H9 (cell line): ENCODE measurements around the gene AFF2. TPM values are rescaled to one million over a fixed set of nuclear protein-coding genes. Genes with fewer than 3 reads are reported as not detected.

Experiments
- DNase-seq: peaks from one replicate; pipeline ENCODE4 v3.0.0-alpha.2; 2017
- H2AFZ ChIP-seq: one replicate; pipeline ENCODE4 v1.6.1; 2013; ENCODE audit warnings: mild to moderate bottlenecking, low read length, control low read depth, moderate library complexity
- H2AK5ac ChIP-seq: 2 replicates; pipeline ENCODE4 v1.6.1; 2013; ENCODE audit warnings: low read length, control low read depth, mixed read lengths; ENCODE audit not compliant: insufficient read length
- H2BK120ac ChIP-seq: one replicate; pipeline ENCODE4 v1.6.1; 2013; ENCODE audit warnings: low read depth, mild to moderate bottlenecking, low read length, control low read depth, inconsistent platforms; ENCODE audit not compliant: poor library complexity, severe bottlenecking
- H2BK12ac ChIP-seq: 2 replicates; pipeline ENCODE4 v1.6.1; 2013; ENCODE audit warnings: low read length, control low read depth, mixed read lengths, low read depth; ENCODE audit not compliant: insufficient read length
- H2BK15ac ChIP-seq: 2 replicates; pipeline ENCODE4 v1.6.1; 2013; ENCODE audit warnings: low read depth, low read length, control low read depth
- H2BK20ac ChIP-seq: one replicate; pipeline ENCODE4 v1.6.1; 2013; ENCODE audit warnings: low read depth, mild to moderate bottlenecking, low read length, control low read depth, inconsistent platforms; ENCODE audit not compliant: poor library complexity, severe bottlenecking
- H2BK5ac ChIP-seq: 2 replicates; pipeline ENCODE4 v1.6.1; 2013; ENCODE audit warnings: low read length, control low read depth, mixed read lengths; ENCODE audit not compliant: insufficient read length
- H3K14ac ChIP-seq: 2 replicates; pipeline ENCODE4 v1.6.1; 2013; ENCODE audit warnings: low read length, control low read depth; ENCODE audit not compliant: insufficient read depth
- H3K18ac ChIP-seq: 2 replicates; pipeline ENCODE4 v1.6.1; 2013; ENCODE audit warnings: low read depth, mild to moderate bottlenecking, mixed read lengths, low read length, control low read depth; ENCODE audit not compliant: insufficient read length
- H3K23ac ChIP-seq: 2 replicates; pipeline ENCODE4 v1.6.1; 2013; ENCODE audit warnings: low read length, control low read depth, mixed read lengths, low read depth; ENCODE audit not compliant: insufficient read length
- H3K23me2 ChIP-seq: 2 replicates; pipeline ENCODE4 v1.6.1; 2013; ENCODE audit warnings: low read depth, mild to moderate bottlenecking, mixed read lengths, low read length, control low read depth; ENCODE audit not compliant: insufficient read length, poor library complexity, severe bottlenecking
- H3K27ac ChIP-seq: 2 replicates; pipeline ENCODE4 v1.5.1; 2013; ENCODE audit warnings: low read length, control low read depth, mixed read lengths, low read depth; ENCODE audit not compliant: insufficient read length
- H3K27me3 ChIP-seq: 2 replicates; pipeline ENCODE4 v1.6.1; 2013; ENCODE audit warnings: low read length, control low read depth, inconsistent platforms; ENCODE audit not compliant: insufficient read depth
- H3K4ac ChIP-seq: 2 replicates; pipeline ENCODE4 v1.6.1; 2013; ENCODE audit warnings: low read depth, mild to moderate bottlenecking, control low read depth, inconsistent platforms, low read length, moderate library complexity
- H3K4me1 ChIP-seq: 2 replicates; pipeline ENCODE4 v1.6.1; 2013; ENCODE audit warnings: low read length, control low read depth, inconsistent platforms; ENCODE audit not compliant: insufficient read depth
- H3K4me2 ChIP-seq: 2 replicates; pipeline ENCODE4 v1.6.1; 2013; ENCODE audit warnings: low read length, control low read depth, mixed read lengths; ENCODE audit not compliant: insufficient read length, insufficient read depth
- H3K56ac ChIP-seq: 2 replicates; pipeline ENCODE4 v1.6.1; 2013; ENCODE audit warnings: low read depth, mild to moderate bottlenecking, mixed read lengths, low read length, control low read depth; ENCODE audit not compliant: insufficient read length
- H3K79me1 ChIP-seq: 2 replicates; pipeline ENCODE4 v1.6.1; 2013; ENCODE audit warnings: low read depth, mild to moderate bottlenecking, moderate library complexity, low read length, control low read depth, inconsistent platforms; ENCODE audit not compliant: insufficient read depth, poor library complexity, severe bottlenecking
- H3K79me2 ChIP-seq: 2 replicates; pipeline ENCODE4 v1.6.1; 2013; ENCODE audit warnings: low read length, control low read depth, inconsistent platforms; ENCODE audit not compliant: insufficient read depth
- H3K9ac ChIP-seq: 2 replicates; pipeline ENCODE4 v1.6.1; 2013; ENCODE audit warnings: low read length, control low read depth, mixed read lengths; ENCODE audit not compliant: insufficient read length; ENCODE audit errors: extremely low read depth
- H3K9me3 ChIP-seq: one replicate; pipeline ENCODE4 v1.6.1; 2013; ENCODE audit warnings: low read depth, low read length, inconsistent platforms; ENCODE audit not compliant: control insufficient read depth
- H3T11ph ChIP-seq: one replicate; pipeline ENCODE4 v1.6.1; 2013; ENCODE audit warnings: mild to moderate bottlenecking, low read length, control low read depth, inconsistent platforms
- H4K20me1 ChIP-seq: one replicate; pipeline ENCODE4 v1.6.1; 2013; ENCODE audit not compliant: control insufficient read depth, insufficient read length, insufficient read depth
- H4K5ac ChIP-seq: 2 replicates; pipeline ENCODE4 v1.6.1; 2013; ENCODE audit warnings: low read depth, mild to moderate bottlenecking, mixed read lengths, low read length, control low read depth; ENCODE audit not compliant: insufficient read length
- H4K8ac ChIP-seq: replicated peaks from 2 replicates; pipeline ENCODE4 v1.6.1; 2013; ENCODE audit warnings: low read length, control low read depth, mixed read lengths, low read depth; ENCODE audit not compliant: insufficient read length
- H4K91ac ChIP-seq: 2 replicates; pipeline ENCODE4 v1.6.1; 2013; ENCODE audit warnings: low read depth, mild to moderate bottlenecking, moderate library complexity, mixed read lengths, low read length, control low read depth; ENCODE audit not compliant: insufficient read length
- H3K27ac Mint-ChIP-seq, 3 experiments: 2 replicates in 2 of 3; 3 replicates in 1 of 3; pipeline ENCODE4 v1.8.0; 2020 to 2021; ENCODE audit warnings: mixed read lengths in 3 of 3, mild to moderate bottlenecking in 1 of 3, moderate library complexity in 1 of 3
- H3K27me3 Mint-ChIP-seq: 2 replicates; pipeline ENCODE4 v1.8.0; 2021; ENCODE audit warnings: low read depth, mild to moderate bottlenecking, moderate library complexity, mixed read lengths
- H3K36me3 Mint-ChIP-seq, 3 experiments: 2 replicates in 2 of 3; 3 replicates in 1 of 3; pipeline ENCODE4 v1.8.0; 2020 to 2021; ENCODE audit warnings: low read depth in 3 of 3, mixed read lengths in 3 of 3; ENCODE audit not compliant: insufficient read depth in 1 of 3
- H3K4me1 Mint-ChIP-seq, 2 experiments: 2 replicates each; pipeline ENCODE4 v1.8.0; 2020; ENCODE audit warnings: mixed read lengths in 2 of 2
- H3K4me3 Mint-ChIP-seq, 2 experiments: 2 replicates in 1 of 2; 3 replicates in 1 of 2; pipeline ENCODE4 v1.8.0; 2020 to 2021; ENCODE audit warnings: mild to moderate bottlenecking in 2 of 2, mixed read lengths in 2 of 2, moderate library complexity in 1 of 2
- H3K9me3 Mint-ChIP-seq, 2 experiments: 2 replicates in 1 of 2; 3 replicates in 1 of 2; pipeline ENCODE4 v1.8.0; 2020; ENCODE audit warnings: mild to moderate bottlenecking in 2 of 2, mixed read lengths in 2 of 2, moderate library complexity in 1 of 2
- WGBS: extraction: QIAGEN DNeasy Blood & Tissue Kit; methylation state at CpG from one replicate; pipeline ENCODE4 v1.1.7; 2013; ENCODE audit warnings: missing lambda C conversion rate, low lambda C conversion rate, mixed read lengths; ENCODE audit not compliant: insufficient read length; ENCODE audit errors: extremely low coverage; 5-methylcytosine and 5-hydroxymethylcytosine counted together
- total RNA-seq: library from RNA; stranded (reverse); gene quantifications from 2 replicates; pipeline ENCODE4 v1.2.1, GENCODE V29; 2021
- TF ChIP-seq, protein P1 (sequence below): fragments of 200-600 bp; sonication (generic); conservative IDR thresholded peaks from 3 replicates; pipeline ENCODE4 v1.8.0; 2021; ENCODE audit warnings: antibody characterized with exemption, mild to moderate bottlenecking

Gene AFF2
- total RNA-seq, 1 experiment from 2014 or later, result 14.6 TPM

DNA sequence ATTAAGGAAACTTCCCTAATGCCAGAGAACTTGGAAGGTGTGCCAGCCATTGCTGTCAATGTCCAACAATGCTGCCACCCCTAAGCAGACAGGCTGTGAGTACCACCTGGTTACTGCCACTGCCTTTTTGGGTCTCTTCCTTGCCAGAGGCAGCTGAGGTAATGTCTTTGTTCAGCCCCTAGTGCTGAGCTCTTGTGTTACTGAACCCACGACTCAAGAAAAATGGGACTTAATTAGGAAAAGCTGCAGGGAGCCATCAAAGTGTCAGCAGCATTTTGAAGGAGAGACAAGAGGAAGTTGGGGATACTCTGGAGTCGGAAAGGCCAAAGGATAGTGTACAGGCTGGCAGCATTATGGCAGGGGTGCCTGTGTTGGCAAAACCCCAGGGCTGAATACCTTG is 283.7 kb downstream of the AFF2 start:
- Histone ChIP-seq H3K56ac (no peak overlapping the region), H3K4me2 (no peak overlapping the region), H3K79me2 (no peaks in the 10 kb centered on the region), H3K18ac (no peak overlapping the region), H3K23ac (no peak overlapping the region), H3K4ac (no peak overlapping the region), H2BK120ac (no peak overlapping the region), H4K8ac (no peak overlapping the region), H3K23me2 (no peaks in the 10 kb centered on the region), H4K5ac (no peak overlapping the region), H3K27ac (no peak overlapping the region), H3T11ph (no peak overlapping the region), H4K20me1 (no peaks in the 10 kb centered on the region), H3K14ac (no peak overlapping the region), H2BK15ac (no peak overlapping the region), H4K91ac (no peak overlapping the region), H3K9ac (no peak overlapping the region), H2AK5ac (no peak overlapping the region), H3K4me1 (no peaks in the 10 kb centered on the region; the same call in 1 of the 2 replicates), H3K9me3 (peaks cover 24% of the 10 kb centered on the region), H2BK20ac (no peak overlapping the region), H2BK12ac (no peak overlapping the region), H2AFZ (no peak overlapping the region), H2BK5ac (no peak overlapping the region), H3K79me1 (no peaks in the 10 kb centered on the region), H3K27me3 (no peaks in the 10 kb centered on the region)
- Mint-ChIP-seq H3K36me3 (peaks cover 0 to 6% (median under 1%) of the 10 kb centered on the region in 3 experiments; a peak in 4 of 7 replicates), H3K27me3 (no peaks in the 10 kb centered on the region), H3K9me3 (peaks cover 56 to 61% of the 10 kb centered on the region in 2 experiments), H3K4me3 (no peak overlapping the region), H3K4me1 (peaks cover 13 to 20% of the 10 kb centered on the region in 2 experiments), H3K27ac (no peak overlapping the region)
- no CpG with 5 or more reads among the region's 2 CpGs for WGBS
- TF ChIP-seq, protein P1, sequence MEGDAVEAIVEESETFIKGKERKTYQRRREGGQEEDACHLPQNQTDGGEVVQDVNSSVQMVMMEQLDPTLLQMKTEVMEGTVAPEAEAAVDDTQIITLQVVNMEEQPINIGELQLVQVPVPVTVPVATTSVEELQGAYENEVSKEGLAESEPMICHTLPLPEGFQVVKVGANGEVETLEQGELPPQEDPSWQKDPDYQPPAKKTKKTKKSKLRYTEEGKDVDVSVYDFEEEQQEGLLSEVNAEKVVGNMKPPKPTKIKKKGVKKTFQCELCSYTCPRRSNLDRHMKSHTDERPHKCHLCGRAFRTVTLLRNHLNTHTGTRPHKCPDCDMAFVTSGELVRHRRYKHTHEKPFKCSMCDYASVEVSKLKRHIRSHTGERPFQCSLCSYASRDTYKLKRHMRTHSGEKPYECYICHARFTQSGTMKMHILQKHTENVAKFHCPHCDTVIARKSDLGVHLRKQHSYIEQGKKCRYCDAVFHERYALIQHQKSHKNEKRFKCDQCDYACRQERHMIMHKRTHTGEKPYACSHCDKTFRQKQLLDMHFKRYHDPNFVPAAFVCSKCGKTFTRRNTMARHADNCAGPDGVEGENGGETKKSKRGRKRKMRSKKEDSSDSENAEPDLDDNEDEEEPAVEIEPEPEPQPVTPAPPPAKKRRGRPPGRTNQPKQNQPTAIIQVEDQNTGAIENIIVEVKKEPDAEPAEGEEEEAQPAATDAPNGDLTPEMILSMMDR, result no peak
- DNase-seq, result no peak
